ENCODE measurements around the gene GASK1A.

The GASK1A gene

DNA sequence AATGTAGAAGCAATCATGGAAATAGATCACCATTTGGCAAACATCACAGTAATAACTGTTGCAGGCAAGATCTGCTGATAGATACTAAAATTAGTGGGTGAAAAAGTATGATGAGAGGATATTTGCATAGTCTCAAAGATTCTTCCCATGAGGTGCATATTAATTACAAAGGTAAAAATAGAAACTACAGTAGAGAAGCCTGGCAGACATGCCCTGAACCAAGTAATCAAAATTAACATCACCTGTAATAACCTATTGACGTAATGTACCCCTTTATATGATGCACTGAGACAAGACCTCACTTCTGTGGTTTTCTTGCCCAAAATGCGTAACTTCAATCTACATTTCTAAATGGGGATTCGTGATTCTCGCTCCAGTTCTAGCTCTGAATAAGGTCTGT is 112.4 kb downstream of the GASK1A start:
- no peak for FAIRE-seq

GRCh38 chr3:43093006-43093405 is 113.9 kb downstream of the GASK1A start:
- no peak for FAIRE-seq

DNA sequence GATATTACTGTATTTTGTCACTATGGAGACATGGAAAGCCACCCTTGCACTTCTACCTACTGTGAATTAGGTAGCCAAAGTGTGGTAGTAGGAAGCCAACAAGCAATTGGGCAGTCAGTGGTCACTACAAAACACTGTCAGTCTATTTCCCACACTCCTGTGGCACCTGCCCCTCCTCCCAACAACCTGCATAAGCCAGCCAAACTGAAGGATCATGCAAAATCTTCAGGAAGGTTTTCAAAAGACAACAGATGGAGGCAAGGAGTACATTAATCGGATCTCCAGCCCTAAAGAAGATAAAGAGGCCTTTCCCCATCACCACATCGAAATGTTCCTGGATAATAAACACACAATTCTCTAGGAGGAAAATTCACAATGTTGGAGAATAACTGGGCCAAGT is 114.9 kb downstream of the GASK1A start:
- FAIRE-seq, result no peak

GRCh38 chr3:43094381-43094780 is 115.3 kb downstream of the GASK1A start:
- FAIRE-seq, result no peak

GRCh38 chr3:43094851-43095250 is 115.7 kb downstream of the GASK1A start:
- no peak for FAIRE-seq

GRCh38 chr3:43095370-43095769 is 116.3 kb downstream of the GASK1A start:
- no peak for FAIRE-seq

DNA sequence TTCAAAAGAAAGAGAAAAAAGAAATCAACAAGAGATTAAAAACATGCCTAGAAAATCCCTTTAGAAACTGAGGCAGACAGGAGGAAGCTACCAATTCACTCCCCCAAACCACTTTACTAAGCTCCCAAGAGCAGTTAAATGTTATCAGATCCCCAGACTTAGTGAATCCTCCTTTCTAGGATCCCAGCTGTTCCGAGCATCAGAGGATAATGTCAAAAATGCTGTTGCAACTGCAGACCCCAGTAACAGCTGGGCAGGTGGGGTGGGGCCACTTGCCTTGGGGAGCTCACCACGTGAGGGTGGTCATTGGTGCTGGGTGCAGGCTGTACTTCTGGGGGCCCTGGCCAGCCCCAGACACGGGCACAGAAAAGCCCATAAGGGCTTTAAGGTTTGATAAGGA is 117.7 kb downstream of the GASK1A start:
- no peak for FAIRE-seq

DNA sequence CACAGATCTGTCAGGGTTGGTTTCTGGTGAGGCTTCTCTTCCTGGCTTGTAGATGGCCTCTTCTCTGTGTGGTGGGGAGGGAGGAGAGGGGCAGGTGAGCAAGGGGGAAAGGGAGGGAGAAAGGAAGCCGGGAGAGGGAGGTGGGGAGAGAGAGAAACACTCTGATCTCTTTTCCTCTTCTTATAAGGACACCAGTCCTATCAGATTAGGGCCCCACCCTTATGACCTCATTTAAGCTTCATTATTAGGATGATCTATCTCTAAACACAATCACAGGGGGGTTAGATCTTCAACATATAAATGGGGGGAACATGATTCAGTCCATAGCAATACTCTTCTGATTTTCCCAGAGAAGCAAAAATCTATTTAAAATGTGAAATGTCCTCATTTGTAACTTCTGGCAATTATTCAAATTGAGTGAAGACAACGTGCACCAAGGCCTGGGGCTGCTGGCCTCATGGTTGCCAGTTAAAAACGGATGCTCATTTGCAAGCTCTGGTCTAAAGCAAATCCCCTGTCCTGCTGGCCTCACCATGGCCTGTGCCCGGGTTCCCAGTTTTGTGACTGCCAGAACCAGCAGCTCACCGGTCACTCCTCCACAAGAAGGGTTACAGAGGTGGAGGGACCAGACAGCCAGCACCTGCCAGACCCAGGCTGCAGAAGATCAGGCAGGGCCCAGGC is 118.4 kb downstream of the GASK1A start:
- no peak for FAIRE-seq

- FAIRE-seq, result no peak
These were observed 119.7 kb downstream of the GASK1A start for GRCh38 chr3:43098761-43099160.

GRCh38 chr3:43102773-43103480 is 123.8 kb downstream of the GASK1A start:
- no peak for FAIRE-seq

DNA sequence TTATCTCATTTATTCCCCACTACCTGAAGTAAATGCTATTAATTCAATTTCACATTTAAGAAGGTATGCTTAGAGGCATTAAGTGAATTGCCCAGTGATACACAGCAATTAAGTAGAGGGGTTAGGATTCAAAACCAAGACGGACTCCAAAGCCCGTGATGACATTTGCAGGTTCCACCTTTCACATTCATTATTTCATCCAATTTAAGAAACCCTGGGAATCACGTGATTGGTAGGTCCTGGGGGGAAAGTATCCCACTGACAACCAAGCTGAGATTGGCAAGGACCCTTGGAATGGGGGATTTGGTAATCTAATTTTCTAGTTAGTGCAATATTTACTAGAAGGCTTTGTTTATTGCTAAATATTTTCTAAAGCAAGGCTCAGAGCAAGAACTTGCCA is 124.9 kb downstream of the GASK1A start:
- FAIRE-seq, result no peak

DNA sequence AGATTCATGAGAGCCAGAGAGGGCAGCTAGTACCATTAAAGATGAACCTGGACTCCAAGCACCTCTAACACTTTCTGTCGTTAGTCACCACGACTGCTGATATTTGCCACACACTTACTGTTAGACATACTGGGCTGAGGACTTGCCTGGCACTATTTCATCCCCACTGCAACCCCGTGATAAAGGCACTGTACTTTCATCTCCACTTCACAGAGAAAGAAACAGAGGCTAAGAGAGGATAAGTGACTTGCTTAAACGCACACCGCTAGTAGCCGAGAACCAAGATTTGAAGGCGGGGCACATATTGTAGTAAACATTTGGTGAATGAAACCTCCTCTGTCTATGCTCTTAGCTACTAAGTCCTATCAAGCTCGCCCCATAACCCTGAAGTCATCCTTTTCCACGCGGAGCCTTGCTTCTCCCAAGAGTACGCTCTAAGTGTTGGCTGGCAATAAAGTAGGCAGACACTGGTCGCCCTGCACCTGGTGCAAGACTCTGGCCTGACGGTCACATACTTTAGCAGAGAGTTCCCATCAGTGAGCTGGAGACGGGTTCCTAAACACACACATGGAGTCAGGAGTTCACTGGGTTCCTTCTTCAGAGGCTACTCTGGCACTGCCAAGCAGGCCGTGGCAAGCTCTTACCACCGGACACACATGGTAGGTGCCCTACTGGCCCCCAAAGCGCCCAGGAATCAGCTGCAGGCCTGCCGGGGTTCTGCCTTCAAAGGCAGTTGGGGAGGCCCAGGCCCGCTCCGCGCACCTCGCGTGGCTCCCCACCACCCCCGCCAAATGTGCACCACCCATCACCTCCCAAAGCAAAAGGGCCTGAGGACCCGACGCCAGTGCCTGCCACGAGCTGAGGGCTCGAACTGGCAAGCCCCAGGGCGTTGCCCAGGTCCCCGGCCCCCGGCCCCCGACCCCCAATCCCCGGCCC is 125.8 kb downstream of the GASK1A start:
- no peak for FAIRE-seq

GRCh38 chr3:43105596-43106292 is 126.6 kb downstream of the GASK1A start, which contains the start of gene POMGNT2:
POMGNT2 (minus strand) TSS chr3:43106079; CDS start chr3:43081431, 24,648 bp downstream.
- no peak for FAIRE-seq

GRCh38 chr3:43106293-43106628 is 127.2 kb downstream of the GASK1A start:
- no peak for FAIRE-seq

All from colon (tissue), 2 donors.